Calu3 (cell line): ENCODE data around the gene MCM3AP. TPM values are rescaled to one million over a fixed set of nuclear protein-coding genes. Genes with fewer than 3 reads are reported as not detected.

Source experiments
- BruUV-seq: library from RNA; stranded (reverse); fragments of 400-500 nt; replicated peaks from 2 replicates; lab custom pipeline; 2021; lab: Mats Ljungman, UMichigan
- CTCF ChIA-PET: fragments of 300-600 bp; sonication (Branson Sonifier 250); formaldehyde crosslinking; loops from one replicate; lab custom pipeline; 2022; ENCODE audit warnings: antibody characterized with exemption; lab: Charles Lee
- DNase-seq: peaks from one replicate; pipeline ENCODE4 v3.0.0; 2022
- H3K27ac Mint-ChIP-seq: one replicate; pipeline ENCODE4 v1.8.0; 2022; ENCODE audit warnings: mixed read lengths; ENCODE audit not compliant: unreplicated experiment
- H3K27me3 Mint-ChIP-seq: one replicate; pipeline ENCODE4 v1.8.0; 2022; ENCODE audit warnings: mixed read lengths; ENCODE audit not compliant: unreplicated experiment
- H3K36me3 Mint-ChIP-seq: one replicate; pipeline ENCODE4 v1.8.0; 2022; ENCODE audit warnings: mild to moderate bottlenecking, moderate library complexity, mixed read lengths; ENCODE audit not compliant: insufficient read depth, unreplicated experiment
- H3K4me1 Mint-ChIP-seq: one replicate; pipeline ENCODE4 v1.8.0; 2022; ENCODE audit warnings: mild to moderate bottlenecking, low read depth, mixed read lengths; ENCODE audit not compliant: unreplicated experiment
- H3K4me3 Mint-ChIP-seq: one replicate; pipeline ENCODE4 v1.8.0; 2022; ENCODE audit warnings: mild to moderate bottlenecking, low read depth, moderate library complexity, mixed read lengths; ENCODE audit not compliant: unreplicated experiment
- H3K9me3 Mint-ChIP-seq: one replicate; pipeline ENCODE4 v1.8.0; 2022; ENCODE audit warnings: low read depth, mixed read lengths; ENCODE audit not compliant: unreplicated experiment
- CTCF ChIP-seq: fragments of 200-600 bp; IDR thresholded peaks from one replicate; pipeline ENCODE4 v1.8.0; 2022; ENCODE audit warnings: antibody characterized with exemption; ENCODE audit not compliant: unreplicated experiment
- intact Hi-C: fragments of 100-400 bp; cut with micrococcal nuclease; formaldehyde crosslinking; loops from one replicate; pipeline ENCODE4 v1.10.0; 2022; ENCODE audit not compliant: unreplicated experiment
- total RNA-seq: library from RNA; stranded (reverse); gene quantifications from 2 replicates; pipeline ENCODE4 v1.2.3, GENCODE V29; 2022

The MCM3AP gene
- total RNA-seq, 1 experiment from 2014 or later: 64.1 TPM

- H3K9me3 Mint-ChIP-seq: no peaks in the 10 kb centered on the region
- intact Hi-C loops: no loop called here
- no peak overlapping the region for H3K4me3 Mint-ChIP-seq
- no peak for DNase-seq
- TF ChIP-seq CTCF: no peak
- peaks cover 30% of the 10 kb centered on the region for H3K36me3 Mint-ChIP-seq
- H3K27ac Mint-ChIP-seq: no peak overlapping the region
- CTCF ChIA-PET: no interaction called here
- no peaks in the 10 kb centered on the region for H3K4me1 Mint-ChIP-seq
- no TSS peak for BruUV-seq
- no peaks in the 10 kb centered on the region for H3K27me3 Mint-ChIP-seq
Measured at GRCh38 chr21:46212721-46213484, 72.5 kb downstream of the MCM3AP start.

- no peaks in the 10 kb centered on the region for H3K27me3 Mint-ChIP-seq
- intact Hi-C loops: no loop called here
- peaks cover 33% of the 10 kb centered on the region for H3K36me3 Mint-ChIP-seq
- CTCF ChIA-PET: no interaction called here
- H3K27ac Mint-ChIP-seq: no peak overlapping the region
- H3K4me3 Mint-ChIP-seq: no peak overlapping the region
- DNase-seq: no peak
- no peaks in the 10 kb centered on the region for H3K4me1 Mint-ChIP-seq
- no TSS peak for BruUV-seq
- TF ChIP-seq CTCF: no peak
- no peaks in the 10 kb centered on the region for H3K9me3 Mint-ChIP-seq
Measured at GRCh38 chr21:46211786-46212720, 73.4 kb downstream of the MCM3AP start.

- Mint-ChIP-seq H3K36me3 (peaks cover 33% of the 10 kb centered on the region), H3K9me3 (no peaks in the 10 kb centered on the region), H3K27me3 (no peaks in the 10 kb centered on the region), H3K27ac (no peak overlapping the region), H3K4me1 (no peaks in the 10 kb centered on the region), H3K4me3 (no peak overlapping the region)
- BruUV-seq: no TSS peak
- CTCF ChIA-PET: no interaction called here
- no peak for DNase-seq
- intact Hi-C loops: no loop called here
- TF ChIP-seq CTCF: no peak
Measured at GRCh38 chr21:46211376-46211775, 74.0 kb downstream of the MCM3AP start.

- CTCF ChIA-PET: no interaction called here
- Mint-ChIP-seq H3K27ac (no peak overlapping the region), H3K4me3 (no peak overlapping the region), H3K27me3 (no peaks in the 10 kb centered on the region), H3K36me3 (peaks cover 29% of the 10 kb centered on the region), H3K4me1 (no peaks in the 10 kb centered on the region), H3K9me3 (no peaks in the 10 kb centered on the region)
- BruUV-seq: no TSS peak
- intact Hi-C loops: no loop called here
- TF ChIP-seq CTCF: no peak
- no peak for DNase-seq
Measured at GRCh38 chr21:46210378-46211136, 74.9 kb downstream of the MCM3AP start.
